ENCODE results near the gene KCNIP4.

The KCNIP4 gene

DNA sequence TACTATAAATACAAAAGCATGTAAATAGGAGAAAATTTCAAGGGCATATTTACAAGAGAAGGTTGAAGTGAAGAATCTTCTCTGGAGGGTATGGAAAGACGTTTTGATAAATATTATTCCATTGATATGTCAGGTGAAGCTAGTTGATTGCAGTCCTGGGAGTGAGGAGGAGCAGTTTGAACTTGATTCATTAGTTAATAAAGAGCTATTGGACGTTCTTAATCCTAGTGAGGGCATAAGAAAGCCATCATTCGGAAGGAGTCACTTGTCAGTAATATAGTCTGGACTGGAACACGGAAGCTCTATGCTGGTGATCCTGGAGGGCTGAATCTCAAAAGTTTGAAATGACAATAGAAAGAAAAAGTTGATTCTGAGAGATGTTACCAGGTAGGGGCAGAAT lies 793.2 kb downstream of the KCNIP4 start:
- Histone ChIP-seq H3K27me3 (ENCODE audit: control insufficient read depth in 1 of 2, insufficient read depth in 2 of 2, low read length in 2 of 2) (no peaks in the 10 kb centered on the region), H3K9ac (ENCODE audit: low read length) (no peak overlapping the region), H3K36me3 (ENCODE audit: insufficient read depth, low read length) (no peaks in the 10 kb centered on the region), H3K4me3 (ENCODE audit: low read depth in 1 of 2, low read length in 2 of 2) (no peak overlapping the region), H3K27ac (ENCODE audit: low read depth, low read length) (no peak overlapping the region), H3K9me3 (ENCODE audit: low read length) (no peaks in the 10 kb centered on the region), H3K4me1 (ENCODE audit: insufficient read depth, low read length) (no peaks in the 10 kb centered on the region)

DNA sequence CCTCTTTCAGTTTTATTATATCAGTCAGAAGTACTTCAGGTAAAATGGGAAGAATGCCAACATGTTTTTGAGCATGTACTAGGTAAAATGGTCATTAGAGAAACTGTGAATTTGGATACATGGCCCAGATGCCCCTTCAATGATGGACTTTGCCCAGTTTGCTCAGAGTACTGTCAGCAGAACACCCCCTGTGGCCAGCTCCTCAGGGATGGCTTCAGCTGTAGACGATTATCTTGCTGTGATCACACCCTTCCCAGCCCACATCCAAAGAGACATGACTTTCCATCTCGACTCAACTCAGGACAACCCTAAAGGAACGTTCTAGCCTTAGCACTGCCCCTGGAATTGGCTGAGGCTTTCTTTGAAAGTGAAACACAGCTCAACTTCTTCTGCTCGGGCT lies 809.2 kb downstream of the KCNIP4 start:
- H3K9ac ChIP-seq (ENCODE audit: low read length) = no peak overlapping the region

GRCh38 chr4:21136051-21136630 lies 812.4 kb downstream of the KCNIP4 start:
- no peak overlapping the region for H3K4me3 ChIP-seq (ENCODE audit: low read depth in 1 of 2, low read length in 2 of 2)
- H3K36me3 ChIP-seq (ENCODE audit: insufficient read depth, low read length) = no peaks in the 10 kb centered on the region
- H3K9ac ChIP-seq (ENCODE audit: low read length) = no peak overlapping the region
- H3K4me1 ChIP-seq (ENCODE audit: insufficient read depth, low read length) = no peaks in the 10 kb centered on the region
- no peak overlapping the region for H3K27ac ChIP-seq (ENCODE audit: low read depth, low read length)
- no peaks in the 10 kb centered on the region for H3K27me3 ChIP-seq (ENCODE audit: control insufficient read depth in 1 of 2, insufficient read depth in 2 of 2, low read length in 2 of 2)
- H3K9me3 ChIP-seq (ENCODE audit: low read length) = no peaks in the 10 kb centered on the region

More for the DNA sequence above, 809.2 kb downstream of the KCNIP4 start:
- no peak overlapping the region for H3K4me3 ChIP-seq (ENCODE audit: low read depth in 1 of 2, low read length in 2 of 2)
- H3K4me1 ChIP-seq (ENCODE audit: insufficient read depth, low read length) = no peaks in the 10 kb centered on the region
- no peak overlapping the region for H3K27ac ChIP-seq (ENCODE audit: low read depth, low read length)
- H3K36me3 ChIP-seq (ENCODE audit: insufficient read depth, low read length) = no peaks in the 10 kb centered on the region
- H3K9me3 ChIP-seq (ENCODE audit: low read length) = no peaks in the 10 kb centered on the region
- H3K27me3 ChIP-seq (ENCODE audit: control insufficient read depth in 1 of 2, insufficient read depth in 2 of 2, low read length in 2 of 2) = no peaks in the 10 kb centered on the region

GRCh38 chr4:21134994-21135393 lies 813.6 kb downstream of the KCNIP4 start:
- Histone ChIP-seq H3K9ac (ENCODE audit: low read length) (no peak overlapping the region), H3K27me3 (ENCODE audit: control insufficient read depth in 1 of 2, insufficient read depth in 2 of 2, low read length in 2 of 2) (no peaks in the 10 kb centered on the region), H3K4me1 (ENCODE audit: insufficient read depth, low read length) (no peaks in the 10 kb centered on the region), H3K9me3 (ENCODE audit: low read length) (no peaks in the 10 kb centered on the region), H3K4me3 (ENCODE audit: low read depth in 1 of 2, low read length in 2 of 2) (no peak overlapping the region), H3K27ac (ENCODE audit: low read depth, low read length) (no peak overlapping the region), H3K36me3 (ENCODE audit: insufficient read depth, low read length) (no peaks in the 10 kb centered on the region)

- peaks cover 28% of the 10 kb centered on the region for H3K4me1 ChIP-seq (ENCODE audit: insufficient read depth, low read length)
- H3K9me3 ChIP-seq (ENCODE audit: low read length) = no peaks in the 10 kb centered on the region
- no peaks in the 10 kb centered on the region for H3K27me3 ChIP-seq (ENCODE audit: control insufficient read depth in 1 of 2, insufficient read depth in 2 of 2, low read length in 2 of 2)
- no peak overlapping the region for H3K27ac ChIP-seq (ENCODE audit: low read depth, low read length)
- H3K4me3 ChIP-seq (ENCODE audit: low read depth in 1 of 2, low read length in 2 of 2) = no peak overlapping the region
- H3K36me3 ChIP-seq (ENCODE audit: insufficient read depth, low read length) = no peaks in the 10 kb centered on the region
- H3K9ac ChIP-seq (ENCODE audit: low read length) = no peak overlapping the region
These were observed 818.0 kb downstream of the KCNIP4 start for GRCh38 chr4:21130606-21131005.

DNA sequence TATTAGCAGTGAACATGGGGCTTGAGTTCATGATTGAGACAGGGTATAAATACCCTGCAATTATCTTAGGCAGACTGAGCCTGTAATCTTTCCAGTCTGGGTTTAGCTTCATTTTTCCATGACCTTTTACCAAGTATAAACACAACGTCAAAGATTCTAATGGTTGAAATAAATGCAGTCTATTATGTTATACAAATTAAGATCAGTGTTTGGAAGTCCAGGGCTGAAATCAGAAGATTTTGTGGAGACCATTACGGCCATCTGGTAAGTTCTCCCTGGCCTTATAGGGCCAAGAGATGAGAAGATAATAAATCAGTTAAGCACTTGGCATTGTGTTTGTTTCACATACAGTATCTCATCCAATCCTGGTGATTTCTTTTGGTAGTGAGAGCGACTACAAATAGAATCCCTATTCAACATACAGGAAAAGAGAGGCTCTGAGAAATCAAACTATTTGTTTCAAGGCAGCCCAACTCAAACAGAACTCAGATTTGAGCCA lies 822.5 kb downstream of the KCNIP4 start:
- no peaks in the 10 kb centered on the region for H3K9me3 ChIP-seq (ENCODE audit: low read length)
- no peak overlapping the region for H3K9ac ChIP-seq (ENCODE audit: low read length)
- H3K36me3 ChIP-seq (ENCODE audit: insufficient read depth, low read length) = no peaks in the 10 kb centered on the region
- peak overlapping the region; percentile 46 for H3K27ac ChIP-seq (ENCODE audit: low read depth, low read length)
- H3K4me3 ChIP-seq (ENCODE audit: low read depth in 1 of 2, low read length in 2 of 2) = no peak overlapping the region
- no peaks in the 10 kb centered on the region for H3K27me3 ChIP-seq (ENCODE audit: control insufficient read depth in 1 of 2, insufficient read depth in 2 of 2, low read length in 2 of 2)
- peaks cover 30% of the 10 kb centered on the region for H3K4me1 ChIP-seq (ENCODE audit: insufficient read depth, low read length)

DNA sequence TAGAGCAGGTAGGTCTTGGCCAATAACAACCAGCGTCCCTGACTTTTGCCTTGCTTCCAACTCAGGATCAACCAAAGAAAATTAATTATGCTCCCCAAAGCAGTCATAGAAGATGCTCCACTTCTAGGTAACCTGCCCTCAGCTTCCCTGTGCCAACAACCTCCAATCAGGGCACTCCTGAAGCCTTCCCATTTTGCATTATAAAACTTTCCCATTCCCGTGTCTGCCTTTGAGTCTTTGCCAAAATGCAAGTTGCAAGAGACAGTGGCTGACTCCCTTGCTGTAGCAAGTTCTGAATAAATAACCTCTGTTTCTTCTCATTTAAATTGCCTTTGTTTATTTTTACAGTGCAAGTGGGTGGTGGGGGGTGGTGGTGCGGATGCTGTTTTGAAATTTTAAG lies 830.3 kb downstream of the KCNIP4 start:
- H3K27me3 ChIP-seq (ENCODE audit: control insufficient read depth in 1 of 2, insufficient read depth in 2 of 2, low read length in 2 of 2) = no peaks in the 10 kb centered on the region
- H3K36me3 ChIP-seq (ENCODE audit: insufficient read depth, low read length) = no peaks in the 10 kb centered on the region
- peak overlapping the region in 1 of 2 donors; percentile 4 for H3K4me3 ChIP-seq (ENCODE audit: low read depth in 1 of 2, low read length in 2 of 2)
- H3K9ac ChIP-seq (ENCODE audit: low read length) = no peak overlapping the region
- H3K27ac ChIP-seq (ENCODE audit: low read depth, low read length) = no peak overlapping the region
- H3K9me3 ChIP-seq (ENCODE audit: low read length) = no peaks in the 10 kb centered on the region
- peaks cover 28% of the 10 kb centered on the region for H3K4me1 ChIP-seq (ENCODE audit: insufficient read depth, low read length)

DNA sequence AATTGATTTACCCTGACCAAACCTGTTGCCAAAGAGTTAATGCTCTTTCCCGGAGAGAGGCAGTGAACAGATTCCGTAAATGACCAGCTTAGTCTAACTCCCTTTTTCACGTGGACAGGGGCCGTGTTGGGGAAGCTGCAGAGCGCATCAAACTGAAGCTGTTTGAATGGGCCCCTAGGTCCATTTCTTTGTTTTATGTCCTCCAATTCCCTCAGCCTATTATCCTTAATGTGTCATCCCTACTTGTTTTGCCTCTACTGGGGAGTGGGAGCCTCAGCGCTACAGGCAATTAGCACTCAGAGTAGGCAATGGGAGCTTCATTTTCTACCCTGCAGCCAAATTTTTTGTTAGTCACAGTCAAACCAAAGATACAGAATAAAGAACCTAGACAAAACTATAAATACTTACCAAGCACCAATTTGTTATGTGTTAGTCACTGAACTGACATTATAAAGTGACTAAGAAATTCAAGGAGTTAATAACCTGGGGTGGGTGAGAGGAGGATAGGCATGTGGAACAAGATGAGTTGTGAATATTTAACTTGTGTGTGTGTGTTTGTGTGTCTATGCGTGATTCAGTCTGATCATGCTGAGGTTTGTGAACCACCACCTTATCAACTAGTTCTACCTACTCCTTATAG lies 830.9 kb downstream of the KCNIP4 start:
- Histone ChIP-seq H3K36me3 (ENCODE audit: insufficient read depth, low read length) (no peaks in the 10 kb centered on the region), H3K27ac (ENCODE audit: low read depth, low read length) (no peak overlapping the region), H3K4me1 (ENCODE audit: insufficient read depth, low read length) (peaks cover 28% of the 10 kb centered on the region), H3K9ac (ENCODE audit: low read length) (no peak overlapping the region), H3K9me3 (ENCODE audit: low read length) (no peaks in the 10 kb centered on the region), H3K27me3 (ENCODE audit: control insufficient read depth in 1 of 2, insufficient read depth in 2 of 2, low read length in 2 of 2) (no peaks in the 10 kb centered on the region), H3K4me3 (ENCODE audit: low read depth in 1 of 2, low read length in 2 of 2) (no peak overlapping the region)

DNA sequence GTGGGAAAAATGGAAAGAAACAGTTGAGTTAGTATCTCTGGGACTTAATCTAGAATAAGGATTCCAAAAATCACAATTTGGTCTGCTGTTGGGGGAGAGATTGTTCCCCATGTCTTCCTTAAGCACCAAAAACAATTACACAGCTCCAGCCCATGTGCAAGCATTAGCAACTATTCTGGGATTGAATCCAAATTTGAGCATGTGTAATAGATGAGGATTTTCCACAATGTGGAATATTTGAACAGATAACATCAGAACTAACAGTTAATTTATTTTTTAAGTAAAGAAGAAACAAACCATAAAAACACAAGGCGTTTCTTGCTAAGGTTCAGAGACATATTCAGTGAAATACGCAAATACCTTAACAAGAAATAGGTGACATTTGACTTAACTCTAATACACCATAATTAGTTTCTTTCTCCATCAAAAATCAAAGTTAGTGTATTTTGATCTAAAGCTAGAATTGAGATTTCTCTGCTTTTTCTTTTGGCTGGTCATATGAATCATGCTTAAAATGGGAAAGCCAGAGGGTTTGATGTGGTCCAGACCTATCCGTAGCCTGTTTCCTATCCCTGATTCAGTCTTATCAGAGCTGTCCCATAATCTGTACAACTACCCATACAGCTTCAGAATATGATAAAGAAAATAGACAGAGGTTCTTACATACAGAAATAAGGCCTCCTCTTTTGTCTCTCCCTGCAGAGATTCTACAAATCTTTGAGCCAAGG lies 834.9 kb downstream of the KCNIP4 start:
- Histone ChIP-seq H3K36me3 (ENCODE audit: insufficient read depth, low read length) (no peaks in the 10 kb centered on the region), H3K27ac (ENCODE audit: low read depth, low read length) (no peak overlapping the region), H3K9me3 (ENCODE audit: low read length) (no peaks in the 10 kb centered on the region), H3K4me3 (ENCODE audit: low read depth in 1 of 2, low read length in 2 of 2) (no peak overlapping the region), H3K27me3 (ENCODE audit: control insufficient read depth in 1 of 2, insufficient read depth in 2 of 2, low read length in 2 of 2) (no peaks in the 10 kb centered on the region), H3K4me1 (ENCODE audit: insufficient read depth, low read length) (peaks cover 25% of the 10 kb centered on the region), H3K9ac (ENCODE audit: low read length) (no peak overlapping the region)

GRCh38 chr4:21102667-21103066 lies 845.9 kb downstream of the KCNIP4 start:
- Histone ChIP-seq H3K9me3 (ENCODE audit: low read length) (no peaks in the 10 kb centered on the region), H3K27me3 (ENCODE audit: control insufficient read depth in 1 of 2, insufficient read depth in 2 of 2, low read length in 2 of 2) (no peaks in the 10 kb centered on the region)

DNA sequence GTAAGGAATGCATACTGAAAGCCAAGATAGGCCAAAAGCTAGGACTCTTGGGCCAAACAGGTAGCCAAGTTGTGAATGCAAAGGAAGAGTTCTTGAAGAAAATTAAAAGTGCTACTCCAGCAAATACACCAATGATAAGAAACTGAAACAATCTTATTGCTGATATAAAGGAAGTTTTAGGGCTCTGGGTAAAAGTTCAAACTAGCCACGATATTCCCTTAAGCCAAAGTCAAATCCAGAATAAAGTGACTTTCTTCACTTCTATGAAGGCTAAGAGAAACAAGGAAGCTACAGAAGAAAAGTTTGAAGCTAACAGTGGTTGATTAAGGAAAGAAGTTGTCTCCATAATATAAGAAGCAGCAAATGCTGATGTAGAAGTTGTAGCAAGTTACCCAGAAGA lies 850.7 kb downstream of the KCNIP4 start:
- no peak overlapping the region for H3K4me3 ChIP-seq (ENCODE audit: low read depth in 1 of 2, low read length in 2 of 2)
- no peaks in the 10 kb centered on the region for H3K36me3 ChIP-seq (ENCODE audit: insufficient read depth, low read length)
- no peak overlapping the region for H3K9ac ChIP-seq (ENCODE audit: low read length)
- no peaks in the 10 kb centered on the region for H3K9me3 ChIP-seq (ENCODE audit: low read length)
- no peak overlapping the region for H3K27ac ChIP-seq (ENCODE audit: low read depth, low read length)
- no peaks in the 10 kb centered on the region for H3K4me1 ChIP-seq (ENCODE audit: insufficient read depth, low read length)
- H3K27me3 ChIP-seq (ENCODE audit: control insufficient read depth in 1 of 2, insufficient read depth in 2 of 2, low read length in 2 of 2) = no peaks in the 10 kb centered on the region

More at GRCh38 chr4:21102667-21103066, 845.9 kb downstream of the KCNIP4 start:
- Histone ChIP-seq H3K27ac (ENCODE audit: low read depth, low read length) (no peak overlapping the region), H3K36me3 (ENCODE audit: insufficient read depth, low read length) (no peaks in the 10 kb centered on the region), H3K4me1 (ENCODE audit: insufficient read depth, low read length) (no peaks in the 10 kb centered on the region), H3K9ac (ENCODE audit: low read length) (no peak overlapping the region), H3K4me3 (ENCODE audit: low read depth in 1 of 2, low read length in 2 of 2) (no peak overlapping the region)
